Measurements from ENCODE around the gene INSYN2B. TPM values are rescaled to one million over a fixed set of nuclear protein-coding genes. Genes with fewer than 3 reads are reported as not detected.

Gene INSYN2B
- total and polyA plus RNA-seq, 2 of the 4 experiments (the other 2 are of a cell fraction) = 9.1 to 33.5 TPM

GRCh38 chr5:169970911-169971765 is 9.2 kb downstream of the INSYN2B start:
- H2BK5ac ChIP-seq (ENCODE audit: low read depth, low read length, poor library complexity, severe bottlenecking) = peak overlapping the region; percentile 78
- H3K4ac ChIP-seq (ENCODE audit: low read depth, low read length) = peak overlapping the region; percentile 95
- peak overlapping the region; percentile 92 for H2AK5ac ChIP-seq (ENCODE audit: low read depth, low read length)
- H4K91ac ChIP-seq (ENCODE audit: insufficient read depth, low read depth, low read length) = peak overlapping the region; percentile 93
- intact Hi-C loops (cut with micrococcal nuclease) = no loop called here
- H3K18ac ChIP-seq (ENCODE audit: low read depth, low read length) = peak overlapping the region; percentile 91
- WGBS, 2 experiments (ENCODE audit: extremely low coverage in 2 of 2, insufficient read length in 1 of 2) = 20% methylated on average over 5 of the region's 8 CpGs; no CpG with 5 or more reads in 1 of the 2 experiments
- peak; percentile 82 for DNase-seq
- H3K4me3 ChIP-seq (ENCODE audit: insufficient read depth, low read depth, low read length) = no peak overlapping the region
- peak overlapping the region; percentile 96 for H3K14ac ChIP-seq (replicated peaks; ENCODE audit: low read depth, low read length)
- dilution Hi-C loops (cut with HindIII; ENCODE audit: low sequenced_read_pairs, unreplicated experiment) = no loop called here
- H3K36me3 ChIP-seq (ENCODE audit: control insufficient read depth, insufficient read depth, low read length) = no peaks in the 10 kb centered on the region
- H3K9me1 ChIP-seq (ENCODE audit: insufficient read depth, low read length) = peaks cover 20% of the 10 kb centered on the region
- CTCF ChIA-PET = interaction anchor here (0.6 to 2.6 kb wide), 6 partner anchors 9 to 1543 kb away, joined by 3 to 24 read pairs (median 4); partner anchors contain the start of gene INSYN2B
- H3K56ac ChIP-seq (ENCODE audit: extremely low read depth, insufficient read depth, low read length) = peak overlapping the region; percentile 87
- POLR2A ChIA-PET (ENCODE audit: unreplicated experiment) = interaction anchor here (0.6 to 1.5 kb wide), 2 partner anchors 18 to 25 kb away, joined by 4 to 12 read pairs; no protein-coding TSS in a partner anchor
- peak overlapping the region; percentile 78 for H3K27ac ChIP-seq (ENCODE audit: insufficient read depth, low read length)
- no peaks in the 10 kb centered on the region for H3K9me3 ChIP-seq (ENCODE audit: control insufficient read depth, insufficient read depth, low read length)
- peak overlapping the region; percentile 64 for H3K4me2 ChIP-seq (ENCODE audit: low read depth, low read length)
- no peaks in the 10 kb centered on the region for H4K20me1 ChIP-seq (ENCODE audit: insufficient read depth, low read length)
- peak overlapping the region; percentile 88 to 89 for H4K8ac ChIP-seq (ENCODE audit: low read depth in 2 of 2, low read length in 2 of 2)
- peak overlapping the region; percentile 69 for H2AFZ ChIP-seq (replicated peaks; ENCODE audit: low read length, poor library complexity)
- peak overlapping the region; percentile 91 for H2BK20ac ChIP-seq (ENCODE audit: low read depth, low read length)
- peak overlapping the region; percentile 97 for H4K5ac ChIP-seq (ENCODE audit: low read depth, low read length)
- H3K9ac ChIP-seq (ENCODE audit: low read depth, low read length) = peak overlapping the region; percentile 53; the same call in 1 of the 2 replicates
- H3K23ac ChIP-seq (ENCODE audit: low read depth, low read length) = peak overlapping the region; percentile 96
- peaks cover 39 to 75% of the 10 kb centered on the region in 2 experiments for H3K79me1 ChIP-seq (ENCODE audit: low read depth in 1 of 2, low read length in 2 of 2)
- H2BK15ac ChIP-seq (ENCODE audit: low read depth, low read length) = peak overlapping the region; percentile 89
- peak overlapping the region; percentile 97 for H2BK120ac ChIP-seq (ENCODE audit: low read depth, low read length)
- ATAC-seq (ENCODE audit: low read depth) = peak; percentile 84
- peak overlapping the region; percentile 49 for H2AK9ac ChIP-seq (replicated peaks; ENCODE audit: low read depth, low read length, poor library complexity)
- in situ Hi-C loops (cut with MboI; ENCODE audit: low sequenced_read_pairs) = no loop called here
- peaks cover 11% of the 10 kb centered on the region for H3K4me1 ChIP-seq (ENCODE audit: control insufficient read depth, insufficient read depth, low read length)
- no peaks in the 10 kb centered on the region for H3K27me3 ChIP-seq (ENCODE audit: control insufficient read depth, insufficient read depth, low read length)
- BruUV-seq (replicated peaks) = no TSS peak
- TF ChIP-seq BHLHE40 (IDR thresholded peaks at IDR 0.05; ENCODE audit: low read depth, low read length) (peak; percentile 96), POLR2A (IDR thresholded peaks at IDR 0.05; ENCODE audit: low read depth, low read length) (no peak; the same call in 1 of the 2 replicates), FOS (IDR thresholded peaks at IDR 0.05; ENCODE audit: low read depth, low read length) (no peak), CTCF (conservative IDR thresholded peaks at IDR 0.05; ENCODE audit: low read depth, low read length) (no peak), MAFK (IDR thresholded peaks at IDR 0.05; ENCODE audit: low read depth, low read length) (no peak), CEBPB (IDR thresholded peaks at IDR 0.05; ENCODE audit: low read depth, low read length) (no peak), MAZ (IDR thresholded peaks at IDR 0.05; ENCODE audit: borderline replicate concordance, low read depth, low read length) (peak; percentile 10; the same call in 1 of the 2 replicates), RAD21 (IDR thresholded peaks at IDR 0.05; ENCODE audit: low read length) (no peak), MXI1 (IDR thresholded peaks at IDR 0.05; ENCODE audit: borderline replicate concordance, low read depth, low read length) (no peak), CHD1 (IDR thresholded peaks at IDR 0.05; ENCODE audit: low read depth, low read length) (no peak), RFX5 (IDR thresholded peaks at IDR 0.05; ENCODE audit: low read depth, low read length) (no peak), RCOR1 (IDR thresholded peaks at IDR 0.05; ENCODE audit: insufficient replicate concordance, low read length) (no peak)
- TF ChIP-seq, protein P1, sequence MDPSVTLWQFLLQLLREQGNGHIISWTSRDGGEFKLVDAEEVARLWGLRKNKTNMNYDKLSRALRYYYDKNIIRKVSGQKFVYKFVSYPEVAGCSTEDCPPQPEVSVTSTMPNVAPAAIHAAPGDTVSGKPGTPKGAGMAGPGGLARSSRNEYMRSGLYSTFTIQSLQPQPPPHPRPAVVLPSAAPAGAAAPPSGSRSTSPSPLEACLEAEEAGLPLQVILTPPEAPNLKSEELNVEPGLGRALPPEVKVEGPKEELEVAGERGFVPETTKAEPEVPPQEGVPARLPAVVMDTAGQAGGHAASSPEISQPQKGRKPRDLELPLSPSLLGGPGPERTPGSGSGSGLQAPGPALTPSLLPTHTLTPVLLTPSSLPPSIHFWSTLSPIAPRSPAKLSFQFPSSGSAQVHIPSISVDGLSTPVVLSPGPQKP (IDR thresholded peaks at IDR 0.05; ENCODE audit: borderline replicate concordance, low read depth, low read length) = no peak
